GM18499 (cell line): ENCODE results near the gene PI4KA.

Experiments used
- ATAC-seq: cut with Tn5 transposase; IDR thresholded peaks from one replicate; pipeline ENCODE4 v1.9.1; 2021; ENCODE audit warnings: moderate number of reproducible peaks; ENCODE audit not compliant: insufficient read depth, unreplicated experiment

The PI4KA gene

GRCh38 chr22:20798974-20799373, 59.6 kb downstream of the PI4KA start:
- no peak for ATAC-seq

GRCh38 chr22:20798218-20798617, 60.4 kb downstream of the PI4KA start:
- ATAC-seq = no peak

GRCh38 chr22:20796731-20797130, 61.9 kb downstream of the PI4KA start:
- ATAC-seq = no peak

DNA sequence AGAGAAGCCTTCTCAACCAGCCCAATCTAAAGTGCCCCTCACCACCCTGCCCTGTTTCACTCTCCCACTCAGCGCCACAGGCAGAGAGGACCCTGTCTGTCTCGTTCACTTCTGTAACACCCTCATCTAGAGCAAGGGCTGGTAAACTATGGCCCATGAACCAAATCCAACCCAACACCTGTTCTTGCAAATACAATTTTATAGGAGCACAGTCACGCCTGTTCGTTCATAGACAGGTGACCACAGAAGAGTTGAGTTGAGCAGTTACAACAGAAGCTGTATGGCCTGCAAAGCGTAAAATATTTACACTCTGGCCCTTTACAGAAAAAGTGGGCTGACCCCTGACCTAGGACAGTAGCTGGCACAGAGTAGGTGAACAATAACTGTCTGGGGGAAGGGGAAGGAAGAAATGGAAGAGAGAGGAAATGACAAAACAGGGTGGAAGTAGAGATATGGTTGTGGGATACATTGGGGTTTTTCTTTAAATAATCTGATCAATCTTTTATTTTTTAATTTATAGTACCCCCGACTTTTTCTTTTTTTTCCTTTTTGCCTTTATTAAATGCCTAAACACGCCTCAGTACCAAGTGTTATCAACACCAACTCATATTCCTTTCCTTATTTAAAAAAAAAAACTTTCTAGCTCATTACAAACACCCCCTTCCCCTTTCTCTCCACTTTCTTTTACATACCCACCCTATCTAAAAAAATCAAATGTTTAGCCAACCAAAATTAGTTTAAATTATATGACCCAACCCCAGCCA, 63.8 kb downstream of the PI4KA start:
- ATAC-seq = no peak

DNA sequence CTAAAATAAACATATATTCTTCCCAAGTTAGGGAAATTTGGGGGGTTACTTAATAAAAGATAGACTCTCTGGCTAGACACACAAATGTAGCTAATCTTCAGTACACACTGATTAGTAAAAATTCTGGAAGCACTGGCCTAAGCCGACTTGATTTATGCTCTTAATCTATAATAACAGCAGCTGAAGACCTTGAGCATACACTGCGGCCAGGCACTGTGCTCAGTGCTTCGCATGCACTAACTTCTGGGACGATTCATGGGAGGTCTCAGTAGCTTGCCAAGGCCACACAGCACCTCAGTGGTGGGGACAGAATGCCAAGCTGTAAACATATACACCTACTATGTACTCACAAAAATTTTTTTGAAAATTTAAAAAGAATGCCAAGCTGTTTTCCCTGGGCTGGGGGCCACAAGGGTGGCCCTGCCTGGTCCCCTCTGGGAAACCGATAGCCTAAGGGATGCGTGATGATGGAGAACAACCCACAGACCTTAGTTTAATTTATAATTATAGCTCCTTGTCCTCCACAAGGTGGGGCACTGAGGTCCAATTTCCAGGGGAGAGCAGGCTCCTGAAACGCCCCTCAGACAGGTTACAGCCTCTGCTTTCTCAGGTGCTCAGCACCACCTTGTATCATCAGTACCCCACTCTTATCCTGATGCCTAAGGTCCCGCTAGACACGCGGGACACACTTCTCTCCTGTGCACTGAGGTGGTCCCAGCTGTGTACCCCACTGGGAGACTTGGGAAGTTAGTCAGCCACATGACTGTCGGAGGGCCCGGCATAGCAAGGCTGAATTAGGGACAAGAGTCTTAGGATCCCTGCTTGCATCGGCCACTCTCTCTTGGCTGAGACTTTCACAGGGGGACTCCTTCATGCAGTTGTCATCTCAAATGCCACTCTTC, 64.6 kb downstream of the PI4KA start:
- ATAC-seq = no peak

- ATAC-seq = no peak
Observed at GRCh38 chr22:20792966-20793728, 65.5 kb downstream of the PI4KA start.

- ATAC-seq = no peak
Observed at GRCh38 chr22:20792221-20792965, 66.2 kb downstream of the PI4KA start.

DNA sequence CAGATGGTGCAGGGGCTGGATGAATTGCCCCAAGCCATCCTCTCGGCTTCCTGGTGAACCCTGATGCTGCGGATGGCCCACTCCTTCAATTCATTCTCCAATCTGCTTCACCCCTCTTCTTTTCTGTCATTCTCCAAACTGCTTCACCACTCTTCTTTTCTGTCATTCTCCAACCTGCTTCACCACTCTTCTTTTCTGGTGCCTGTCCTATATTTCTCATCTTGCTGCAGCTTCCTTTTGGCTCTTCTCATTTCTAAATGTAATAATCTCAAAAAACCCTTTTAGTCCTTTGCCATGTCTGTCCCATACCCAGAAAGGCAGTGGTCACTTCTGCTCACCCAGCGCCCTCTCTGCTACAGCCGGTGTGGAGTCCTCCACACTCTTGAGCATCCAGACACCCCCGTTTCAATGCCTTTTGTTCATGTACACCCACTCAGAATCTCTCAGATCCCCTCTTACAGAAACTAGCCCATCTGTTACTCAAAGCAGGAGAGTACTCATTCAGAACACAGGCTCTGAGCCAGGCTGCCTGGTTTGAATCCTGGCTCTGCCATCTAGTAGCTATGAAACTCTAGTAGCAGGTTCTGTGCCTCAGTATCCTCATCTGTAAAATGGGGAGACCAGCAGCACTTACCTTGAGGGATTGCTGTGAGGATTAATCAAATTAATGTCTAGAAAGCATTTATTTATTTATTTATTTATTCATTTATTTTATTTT, 69.8 kb downstream of the PI4KA start:
- no peak for ATAC-seq

- no peak for ATAC-seq
Observed at GRCh38 chr22:20787746-20788626, 70.6 kb downstream of the PI4KA start.

- no peak for ATAC-seq
Observed at GRCh38 chr22:20787223-20787622, 71.4 kb downstream of the PI4KA start.

DNA sequence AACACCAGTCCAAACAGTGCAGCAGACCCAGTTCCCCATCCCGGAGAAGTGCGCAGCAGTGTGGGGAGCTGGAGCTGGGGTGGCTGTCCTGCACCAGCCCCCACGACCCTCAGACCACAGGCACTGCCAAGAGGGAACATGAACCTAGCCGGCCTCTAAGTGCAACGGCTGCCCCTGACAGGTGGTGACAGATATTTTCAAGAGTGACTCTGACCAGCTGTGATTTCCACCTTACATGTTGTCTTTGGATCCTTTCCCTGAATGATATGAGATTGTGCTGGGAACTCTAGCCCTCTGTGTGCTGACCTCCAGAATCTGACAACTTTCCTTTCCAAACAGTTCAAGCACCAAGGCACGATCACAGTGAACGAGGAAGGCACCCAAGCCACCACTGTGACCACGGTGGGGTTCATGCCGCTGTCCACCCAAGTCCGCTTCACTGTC, 72.1 kb downstream of the PI4KA start:
- no peak for ATAC-seq

DNA sequence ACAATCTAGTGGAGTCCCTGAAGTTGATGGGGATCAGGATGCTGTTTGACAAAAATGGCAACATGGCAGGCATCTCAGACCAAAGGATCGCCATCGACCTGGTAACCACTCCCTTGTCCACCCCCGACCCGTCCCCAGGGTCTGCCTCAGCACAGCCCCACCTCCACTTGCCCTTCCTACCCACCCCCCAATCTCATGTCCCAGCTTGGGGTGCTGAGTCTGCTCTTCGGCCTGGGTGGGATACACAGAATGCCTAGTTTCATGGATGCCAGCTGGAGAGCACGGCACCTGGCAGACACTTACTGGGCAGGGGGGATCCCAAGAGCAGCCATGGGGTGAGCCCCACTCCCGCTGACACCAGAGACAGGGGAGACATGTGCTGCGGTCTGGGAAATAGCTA, 72.6 kb downstream of the PI4KA start:
- no peak for ATAC-seq

DNA sequence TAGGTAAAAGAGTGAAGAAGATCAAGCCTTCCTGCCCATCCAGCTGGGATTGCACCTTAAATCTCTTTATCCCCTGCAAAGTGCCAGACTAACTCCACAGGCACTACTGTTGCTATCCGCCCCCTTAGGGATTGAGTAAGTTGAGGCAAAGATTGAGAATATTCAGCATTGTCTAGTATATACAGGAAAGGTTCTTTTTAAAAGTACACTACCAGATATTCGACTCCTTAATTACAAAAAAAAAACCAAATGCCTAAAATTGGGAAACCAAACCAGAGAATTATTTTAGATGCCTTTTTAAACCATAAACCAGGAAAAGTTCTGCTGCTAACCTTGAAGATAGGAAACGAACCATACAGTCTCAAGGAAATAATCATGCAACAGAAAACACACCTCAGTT, 73.2 kb downstream of the PI4KA start:
- ATAC-seq = no peak

DNA sequence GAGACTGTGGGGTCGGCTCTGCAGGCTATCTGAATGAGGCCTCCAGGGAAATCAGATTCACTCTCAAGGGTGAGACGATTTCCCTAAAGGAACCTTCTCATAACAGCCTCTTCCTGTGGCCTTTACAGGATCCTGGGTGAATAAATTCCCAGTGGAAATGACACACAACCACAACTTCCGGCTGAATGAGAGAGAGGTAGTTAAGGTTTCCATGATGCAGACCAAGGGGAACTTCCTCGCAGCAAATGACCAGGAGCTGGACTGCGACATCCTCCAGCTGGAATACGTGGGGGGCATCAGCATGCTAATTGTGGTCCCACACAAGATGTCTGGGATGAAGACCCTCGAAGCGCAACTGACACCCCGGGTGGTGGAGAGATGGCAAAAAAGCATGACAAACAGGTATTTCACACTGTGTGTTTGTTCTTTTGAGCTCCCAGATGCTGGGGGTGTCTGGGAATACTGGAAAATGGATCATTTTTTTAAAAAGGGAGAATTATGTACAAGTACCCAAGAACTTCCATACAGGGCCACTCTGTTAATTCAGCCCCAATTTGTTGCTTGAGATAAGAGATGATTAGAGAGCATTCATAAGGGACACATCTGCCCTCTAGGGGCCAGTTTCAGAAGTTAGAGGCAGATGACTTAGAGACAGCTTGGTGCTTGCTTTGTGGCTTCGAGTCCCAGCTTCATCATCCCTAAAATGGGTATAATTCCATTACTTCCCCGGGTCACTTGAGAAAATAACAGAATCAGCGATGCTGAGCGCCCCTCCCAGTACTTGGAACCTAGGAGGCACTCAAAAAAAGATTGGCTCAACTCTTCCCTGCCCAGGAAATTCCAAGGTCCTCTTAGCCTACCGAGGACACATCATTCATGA, 74.5 kb downstream of the PI4KA start:
- ATAC-seq = no peak

DNA sequence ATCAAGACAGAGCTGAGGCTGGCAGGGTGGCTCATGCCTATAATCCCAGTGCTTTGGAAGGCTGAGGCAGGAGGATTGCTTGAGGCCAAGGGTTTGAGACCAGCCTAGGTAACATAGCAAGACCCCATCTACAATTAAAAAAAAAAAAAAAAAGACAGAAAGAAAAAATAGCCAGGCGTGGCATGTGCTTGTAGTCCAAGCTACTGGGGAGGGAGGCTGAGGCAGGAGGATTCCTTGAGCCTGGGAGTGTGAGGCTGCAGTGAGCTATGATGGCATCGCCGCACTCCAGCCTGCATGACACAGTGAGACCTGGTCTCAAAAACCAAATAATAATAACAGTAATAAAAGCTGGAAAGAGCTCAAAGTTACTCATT, 75.3 kb downstream of the PI4KA start:
- no peak for ATAC-seq

GRCh38 chr22:20782596-20783299, 75.9 kb downstream of the PI4KA start:
- ATAC-seq = no peak

DNA sequence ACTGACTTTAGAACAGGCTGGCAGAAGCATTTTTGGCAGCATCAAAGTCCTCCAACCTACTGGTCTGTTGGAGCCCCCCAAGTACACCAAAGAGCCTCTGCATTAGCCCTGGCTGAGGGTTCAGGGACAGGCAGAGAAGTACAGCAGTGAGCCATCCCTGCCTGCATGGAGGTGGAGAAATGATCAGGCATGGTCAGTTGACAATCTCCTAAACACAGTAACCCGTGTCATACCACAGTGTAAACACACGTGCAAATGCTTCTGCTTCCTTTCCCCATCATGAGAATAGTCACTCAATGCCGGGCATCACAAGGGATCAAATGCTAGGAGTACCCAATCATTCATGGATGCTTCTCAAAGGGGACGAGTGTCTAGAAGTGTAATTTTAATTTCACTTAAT, 76.5 kb downstream of the PI4KA start:
- ATAC-seq = no peak
